Liver (tissue), 9 donors: Measurements from ENCODE around the gene IGBP1. TPM values are rescaled to one million over a fixed set of nuclear protein-coding genes. Genes with fewer than 3 reads are reported as not detected.

Experiments
- DNase-seq: peaks from one replicate; pipeline ENCODE4 v3.0.0-alpha.2; 2017; ENCODE audit warnings: low spot score
- H3K27ac ChIP-seq, 2 donors: one replicate each; pipeline ENCODE4 v1.7.0; 2013; ENCODE audit warnings: inconsistent platforms in 2 of 2, low read length in 2 of 2, control low read depth in 1 of 2, low read depth in 1 of 2, mild to moderate bottlenecking in 1 of 2
- H3K27me3 ChIP-seq, 4 donors: one replicate each; pipeline versions ENCODE4 v1.6.1 to v1.7.0; 2013; ENCODE audit warnings: low read length in 3 of 4, inconsistent platforms in 1 of 4, mild to moderate bottlenecking in 1 of 4, moderate library complexity in 1 of 4; ENCODE audit not compliant: control insufficient read depth in 4 of 4, insufficient read depth in 4 of 4
- H3K36me3 ChIP-seq, 4 donors: one replicate each; pipeline versions ENCODE4 v1.6.1 to v1.7.0; 2013; ENCODE audit warnings: low read length in 3 of 4, mild to moderate bottlenecking in 3 of 4, low read depth in 1 of 4, moderate library complexity in 1 of 4; ENCODE audit not compliant: control insufficient read depth in 4 of 4, insufficient read depth in 3 of 4
- H3K4me1 ChIP-seq, 4 donors: one replicate each; pipeline versions ENCODE4 v1.6.1 to v1.7.0; 2013; ENCODE audit warnings: low read length in 3 of 4, mild to moderate bottlenecking in 3 of 4, moderate library complexity in 1 of 4; ENCODE audit not compliant: control insufficient read depth in 4 of 4, insufficient read depth in 4 of 4
- H3K4me3 ChIP-seq, 3 donors: one replicate each; pipeline versions ENCODE4 v1.6.1 to v1.7.0; 2013; ENCODE audit warnings: low read length in 3 of 3, control low read depth in 1 of 3, low read depth in 1 of 3, mild to moderate bottlenecking in 1 of 3
- H3K9ac ChIP-seq, 2 donors: one replicate each; pipeline ENCODE4 v1.7.0; 2013; ENCODE audit warnings: low read length in 2 of 2, mild to moderate bottlenecking in 2 of 2, moderate library complexity in 2 of 2, control low read depth in 1 of 2, low read depth in 1 of 2
- H3K9me3 ChIP-seq, 4 donors: one replicate each; pipeline versions ENCODE4 v1.6.1 to v1.7.0; 2013; ENCODE audit warnings: low read length in 3 of 4; ENCODE audit not compliant: control insufficient read depth in 4 of 4
- CTCF ChIP-seq: fragments of 150-350 bp; IDR thresholded peaks from 2 replicates; pipeline ENCODE4 v1.5.1; 2017; ENCODE audit warnings: improper control_type of control experiment, low read depth, low read length; ENCODE audit not compliant: missing input control
- EGR1 ChIP-seq, 2 donors: IDR thresholded peaks; 2 replicates each; pipeline ENCODE4 v1.6.1; 2016 to 2018; ENCODE audit warnings: antibody characterized with exemption in 2 of 2, low read depth in 2 of 2
- FOXA1 ChIP-seq: IDR thresholded peaks from 2 replicates; pipeline ENCODE4 v1.6.1; 2016; ENCODE audit warnings: antibody characterized with exemption
- FOXA2 ChIP-seq: IDR thresholded peaks from 2 replicates; pipeline ENCODE4 v1.6.1; 2016; ENCODE audit warnings: antibody characterized with exemption
- GABPA ChIP-seq, 2 donors: IDR thresholded peaks in 1 of 2; conservative IDR thresholded peaks in 1 of 2; 2 replicates each; pipeline ENCODE4 v1.6.1; 2016; ENCODE audit warnings: antibody characterized with exemption in 2 of 2, mild to moderate bottlenecking in 1 of 2, moderate library complexity in 1 of 2
- JUND ChIP-seq, 2 donors: IDR thresholded peaks; 2 replicates each; pipeline ENCODE4 v1.6.1; 2016; ENCODE audit warnings: antibody characterized with exemption in 2 of 2
- NR2F2 ChIP-seq: IDR thresholded peaks from 2 replicates; pipeline ENCODE4 v1.6.1; 2016; ENCODE audit warnings: antibody characterized with exemption
- RAD21 ChIP-seq, 2 donors: IDR thresholded peaks; 2 replicates each; pipeline ENCODE4 v1.6.1; 2016; ENCODE audit warnings: antibody characterized with exemption in 2 of 2, mild to moderate bottlenecking in 2 of 2
- REST ChIP-seq: IDR thresholded peaks from 2 replicates; pipeline ENCODE4 v1.6.1; 2016; ENCODE audit warnings: antibody characterized with exemption, mild to moderate bottlenecking
- RXRA ChIP-seq, 2 donors: IDR thresholded peaks; 2 replicates each; pipeline ENCODE4 v1.6.1; 2017 to 2018; ENCODE audit warnings: antibody characterized with exemption in 2 of 2, mild to moderate bottlenecking in 1 of 2
- SP1 ChIP-seq: IDR thresholded peaks from 2 replicates; pipeline ENCODE4 v1.6.1; 2018; ENCODE audit warnings: antibody characterized with exemption, mild to moderate bottlenecking
- TAF1 ChIP-seq: conservative IDR thresholded peaks from 2 replicates; pipeline ENCODE4 v1.6.1; 2016; ENCODE audit warnings: antibody characterized with exemption, mild to moderate bottlenecking
- ZBTB33 ChIP-seq: IDR thresholded peaks from 2 replicates; pipeline ENCODE4 v1.6.1; 2016; ENCODE audit warnings: antibody characterized with exemption
- WGBS: extraction: QIAGEN DNeasy Blood & Tissue Kit; methylation state at CpG from one replicate; pipeline ENCODE4 v1.1.7; 2013; 5-methylcytosine and 5-hydroxymethylcytosine counted together
- polyA plus RNA-seq, 2 donors: library from polyadenylated mRNA; stranded (reverse) in 1 of 2; unstranded in 1 of 2; fragments of 200-250 nt in 1 of 2; fragments of >200 nt in 1 of 2; fragmentation: Nextera tagmentation in 1 of 2; extraction: Ambion mirVana in 1 of 2; gene quantifications; one replicate each; pipeline versions ENCODE4 v1.2.1 to v1.2.3, GENCODE V29; 2013 to 2015
- total RNA-seq, 2 donors: library from RNA; depleted of rRNA; stranded (reverse); fragments of >200 nt; gene quantifications; one replicate each; pipeline ENCODE4 v1.2.3, GENCODE V29; 2014
- TF ChIP-seq, protein P1 (sequence below): IDR thresholded peaks from 2 replicates; pipeline ENCODE4 v1.6.1; 2016; ENCODE audit warnings: antibody characterized with exemption
- TF ChIP-seq, protein P2 (sequence below): IDR thresholded peaks from 2 replicates; pipeline ENCODE4 v1.6.1; 2016; ENCODE audit warnings: antibody characterized with exemption
- donor health status: healthy.
- donor health status: healthy.
- donor health status: healthy.
- donor health status: healthy.
- donor health status: healthy.

IGBP1 gene
- total and polyA plus RNA-seq, 4 donors = 7.8 to 18.1 (median 11.6) TPM

DNA sequence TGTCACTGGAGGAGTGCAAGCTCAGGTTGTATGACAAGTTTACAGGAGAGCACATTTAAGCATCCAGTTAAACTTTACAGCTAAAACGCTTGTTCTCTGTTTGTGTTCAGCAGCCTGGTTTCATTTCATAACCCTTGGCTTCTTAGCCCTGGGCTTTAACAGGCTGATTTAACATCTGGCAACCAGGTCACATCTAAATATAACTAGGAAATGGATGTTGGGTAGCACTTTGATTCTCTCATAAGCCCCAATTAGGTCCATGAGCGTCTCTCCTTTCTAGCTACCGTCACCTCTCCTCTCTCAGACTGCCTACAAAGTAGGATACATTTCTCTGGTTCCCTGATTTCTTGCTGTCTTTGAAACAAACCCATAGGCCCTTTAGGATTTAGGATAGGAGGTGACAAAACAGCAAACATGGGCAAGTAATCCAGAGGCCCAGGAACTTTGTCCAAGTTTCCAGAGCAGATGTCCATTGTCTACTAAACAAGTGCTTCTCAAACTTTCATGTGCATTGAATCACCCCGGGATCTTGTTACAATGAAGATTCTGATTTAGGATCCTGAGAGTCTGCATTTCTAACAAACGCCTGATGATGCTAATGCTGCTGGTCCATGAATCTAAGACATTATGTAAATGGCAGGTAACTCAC is 48.5 kb upstream of the IGBP1 start (continued):
- no peak for TF ChIP-seq CTCF
- TF ChIP-seq JUND (IDR thresholded peaks at IDR 0.05) = no peak

DNA sequence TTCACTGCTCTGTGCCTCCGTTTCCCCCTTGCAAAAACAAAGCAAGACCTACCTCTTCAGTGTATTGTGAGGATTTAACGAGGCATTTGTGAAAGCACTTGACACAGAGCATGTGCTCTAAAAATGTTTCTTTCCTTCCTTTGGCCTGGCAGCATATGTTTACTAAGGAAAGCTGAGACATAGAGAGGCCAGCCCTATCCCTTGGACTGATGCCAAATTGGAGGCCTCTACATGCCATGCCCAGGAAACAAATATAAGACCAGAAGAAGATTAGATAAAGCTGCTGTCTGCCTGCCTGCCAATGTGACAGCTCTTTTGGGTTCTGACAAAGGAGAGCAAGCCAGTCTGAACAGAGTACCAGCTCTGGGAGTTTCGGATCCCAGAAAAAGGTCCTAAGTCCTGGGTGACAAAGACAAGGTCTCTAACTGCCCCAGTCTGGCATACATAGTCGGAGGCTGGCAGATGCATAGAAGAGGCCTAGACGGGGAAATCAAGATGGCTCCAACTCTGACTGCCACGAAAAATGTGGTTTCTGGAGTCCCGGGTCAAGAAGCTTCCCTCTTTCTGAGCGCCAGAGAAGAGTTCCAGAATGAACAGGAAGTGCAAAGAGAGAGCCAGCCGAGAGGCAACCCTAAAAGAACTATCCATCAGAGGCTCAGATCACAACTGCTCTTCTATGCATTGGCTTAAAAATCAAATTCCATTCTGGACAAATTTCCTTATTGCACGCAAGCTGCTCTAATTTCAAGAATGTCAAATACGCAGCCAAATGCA is 45.2 kb upstream of the IGBP1 start:
- no peak overlapping the region for H3K4me3 ChIP-seq
- H3K27me3 ChIP-seq = no peaks in the 10 kb centered on the region
- no peak overlapping the region for H3K9ac ChIP-seq
- DNase-seq = no peak
- H3K36me3 ChIP-seq = no peaks in the 10 kb centered on the region
- H3K4me1 ChIP-seq = no peaks in the 10 kb centered on the region
- H3K9me3 ChIP-seq = no peaks in the 10 kb centered on the region
- TF ChIP-seq FOXA1 (no peak), NR2F2 (no peak), JUND (IDR thresholded peaks at IDR 0.05) (no peak), GABPA (IDR thresholded peaks at IDR 0.05 in 1 of 2, conservative IDR thresholded peaks at IDR 0.05 in 1 of 2) (no peak), ZBTB33 (no peak), REST (no peak), RAD21 (IDR thresholded peaks at IDR 0.05) (no peak), EGR1 (IDR thresholded peaks at IDR 0.05; ENCODE audit: low read depth in 2 of 2) (no peak), CTCF (no peak), TAF1 (no peak), FOXA2 (no peak), SP1 (no peak), RXRA (IDR thresholded peaks at IDR 0.05) (no peak)
- TF ChIP-seq, protein P1, sequence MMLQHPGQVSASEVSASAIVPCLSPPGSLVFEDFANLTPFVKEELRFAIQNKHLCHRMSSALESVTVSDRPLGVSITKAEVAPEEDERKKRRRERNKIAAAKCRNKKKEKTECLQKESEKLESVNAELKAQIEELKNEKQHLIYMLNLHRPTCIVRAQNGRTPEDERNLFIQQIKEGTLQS = no peak
- TF ChIP-seq, protein P2, sequence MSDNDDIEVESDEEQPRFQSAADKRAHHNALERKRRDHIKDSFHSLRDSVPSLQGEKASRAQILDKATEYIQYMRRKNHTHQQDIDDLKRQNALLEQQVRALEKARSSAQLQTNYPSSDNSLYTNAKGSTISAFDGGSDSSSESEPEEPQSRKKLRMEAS = no peak
- 77% methylated on average over 11 of the region's 11 CpGs for WGBS
- H3K27ac ChIP-seq = no peak overlapping the region
